Gastroesophageal sphincter (tissue), 4 donors: Measurements from ENCODE around the gene SURF4. TPM values are rescaled to one million over a fixed set of nuclear protein-coding genes. Genes with fewer than 3 reads are reported as not detected.
A peak's percentile ranks its signal among the peaks of the same experiment; 100 is the strongest.

ENCODE experiments used
- ATAC-seq: fragments of 150-250 bp; one replicate; pipeline ENCODE4 v1.9.1; 2016; ENCODE audit warnings: mild to moderate bottlenecking, moderate library complexity
- H3K27ac ChIP-seq, 4 donors: fragments of 200-600 bp; sonication (generic) in 3 of 4; 1 replicate in 3 of 4; 2 replicates in 1 of 4; pipeline ENCODE4 v1.5.1; 2016 to 2019
- H3K27me3 ChIP-seq: fragments of 200-600 bp; sonication (generic); one replicate; pipeline ENCODE4 v1.5.1; 2019
- H3K36me3 ChIP-seq, 2 donors: fragments of 200-600 bp; sonication (generic); one replicate each; pipeline ENCODE4 v1.5.1; 2019; ENCODE audit warnings: control low read depth in 1 of 2
- H3K4me1 ChIP-seq, 3 donors: fragments of 200-600 bp; sonication (generic); 1 replicate in 2 of 3; 2 replicates in 1 of 3; pipeline ENCODE4 v1.5.1; 2016 to 2019; ENCODE audit warnings: control low read depth in 2 of 3
- H3K4me3 ChIP-seq, 2 donors: fragments of 200-600 bp; sonication (generic); one replicate each; pipeline ENCODE4 v1.5.1; 2019; ENCODE audit warnings: mild to moderate bottlenecking in 1 of 2, moderate library complexity in 1 of 2
- H3K9me3 ChIP-seq, 3 donors: fragments of 200-600 bp; sonication (generic); one replicate each; pipeline ENCODE4 v1.5.1; 2017 to 2019; ENCODE audit warnings: control low read depth in 2 of 3
- CTCF ChIP-seq, 4 experiments: fragments of 200-600 bp in 2 of 4; fragments of 450-650 bp in 2 of 4; sonication (generic) in 1 of 4; IDR thresholded peaks; one replicate each; pipeline ENCODE4 v1.5.1; 2017 to 2019; ENCODE audit warnings: antibody characterized with exemption in 4 of 4, mild to moderate bottlenecking in 2 of 4, moderate library complexity in 2 of 4
- EP300 ChIP-seq: sonication (generic); formaldehyde crosslinking; IDR thresholded peaks from one replicate; pipeline ENCODE4 v1.6.1; 2017; ENCODE audit warnings: antibody characterized with exemption, mild to moderate bottlenecking
- POLR2A ChIP-seq, 2 donors: fragments of 450-650 bp; IDR thresholded peaks; one replicate each; pipeline ENCODE4 v1.6.1; 2017; ENCODE audit warnings: antibody characterized with exemption in 2 of 2, mild to moderate bottlenecking in 2 of 2, moderate library complexity in 1 of 2
- POLR2AphosphoS5 ChIP-seq: sonication (generic); formaldehyde crosslinking; IDR thresholded peaks from one replicate; pipeline ENCODE4 v1.6.1; 2017; ENCODE audit warnings: antibody characterized with exemption
- WGBS, 2 donors: methylation state at CpG; one replicate each; pipeline ENCODE4 v1.1.5; 2018; ENCODE audit warnings: low coverage in 1 of 2; 5-methylcytosine and 5-hydroxymethylcytosine counted together
- total RNA-seq, 4 donors: library from RNA; depleted of rRNA; stranded (reverse); fragments of >200 nt; gene quantifications; one replicate each; pipeline ENCODE4 v1.1.0, GENCODE V29; 2016

The SURF4 gene
- total RNA-seq, 4 donors from 2014 or later = 78.1 to 139 (median 108) TPM

- no CpG with 5 or more reads among the region's 1 CpG for WGBS, 2 donors
These were observed 32.2 kb upstream of the SURF4 start for GRCh38 chr9:133408042-133408441.

GRCh38 chr9:133406480-133407307, 30.8 kb upstream of the SURF4 start:
- Histone ChIP-seq H3K4me1 (peaks cover 0 to 15% (median 0%) of the 10 kb centered on the region in 3 donors), H3K4me3 (no peak overlapping the region), H3K27me3 (no peaks in the 10 kb centered on the region), H3K36me3 (peaks cover 0 to 90% of the 10 kb centered on the region in 2 donors), H3K9me3 (no peaks in the 10 kb centered on the region), H3K27ac (peak overlapping the region in 1 of 4 donors; percentile 25)
- TF ChIP-seq CTCF (IDR thresholded peaks at IDR 0.05) (peak in 3 of 4 experiments; percentile 89 to 91 (median 91)), POLR2AphosphoS5 (no peak)
- peak; percentile 88 for ATAC-seq
- 30 to 71% methylated on average over 2 to 5 of the region's 24 CpGs for WGBS, 2 donors

More at GRCh38 chr9:133408042-133408441, 32.2 kb upstream of the SURF4 start:
- TF ChIP-seq POLR2AphosphoS5 (no peak), CTCF (IDR thresholded peaks at IDR 0.05) (no peak), POLR2A (IDR thresholded peaks at IDR 0.05) (no peak), EP300 (no peak)
- ATAC-seq = no peak
- Histone ChIP-seq H3K36me3 (peaks cover 0 to 92% of the 10 kb centered on the region in 2 donors), H3K4me1 (peaks cover 0 to 15% (median 0%) of the 10 kb centered on the region in 3 donors), H3K27ac (no peak overlapping the region), H3K27me3 (no peaks in the 10 kb centered on the region), H3K9me3 (no peaks in the 10 kb centered on the region), H3K4me3 (no peak overlapping the region)

- Histone ChIP-seq H3K27ac (peak overlapping the region in 1 of 4 donors; percentile 38), H3K4me1 (peaks cover 0 to 15% (median 0%) of the 10 kb centered on the region in 3 donors), H3K36me3 (peaks cover 0 to 80% of the 10 kb centered on the region in 2 donors), H3K4me3 (no peak overlapping the region), H3K27me3 (no peaks in the 10 kb centered on the region), H3K9me3 (no peaks in the 10 kb centered on the region)
- ATAC-seq = no peak
- no peak for TF ChIP-seq POLR2A (IDR thresholded peaks at IDR 0.05)
- TF ChIP-seq POLR2AphosphoS5 = no peak
- no peak for TF ChIP-seq EP300
- TF ChIP-seq CTCF (IDR thresholded peaks at IDR 0.05) = no peak
- 60 to 94% methylated on average over 2 to 3 of the region's 19 CpGs for WGBS, 2 donors
These were observed 29.9 kb upstream of the SURF4 start for GRCh38 chr9:133405508-133406438.

- 80% methylated on average over 1 of the region's 12 CpGs; no CpG with 5 or more reads in 1 of the 2 donors for WGBS, 2 donors
- ATAC-seq = no peak
- TF ChIP-seq POLR2A (IDR thresholded peaks at IDR 0.05) (no peak), POLR2AphosphoS5 (no peak), CTCF (IDR thresholded peaks at IDR 0.05) (no peak)
- Histone ChIP-seq H3K4me3 (no peak overlapping the region), H3K27me3 (no peaks in the 10 kb centered on the region), H3K27ac (no peak overlapping the region), H3K36me3 (peaks cover 0 to 78% of the 10 kb centered on the region in 2 donors), H3K9me3 (no peaks in the 10 kb centered on the region), H3K4me1 (peaks cover 0 to 15% (median 0%) of the 10 kb centered on the region in 3 donors)
These were observed 28.7 kb upstream of the SURF4 start for GRCh38 chr9:133404454-133405002.
